WERI-Rb-1 (cell line): ENCODE results near the gene TENM3.

ENCODE experiments used
- DNase-seq: peaks from one replicate; pipeline ENCODE4 v3.0.0-alpha.2; 2020
- H3K27ac ChIP-seq: fragments of 250-450 bp; sonication (Bioruptor Pico); 2 replicates; pipeline ENCODE4 v1.5.1; 2020; ENCODE audit warnings: mild to moderate bottlenecking, moderate library complexity
- H3K27me3 ChIP-seq: fragments of 250-450 bp; sonication (Bioruptor Pico); 2 replicates; pipeline ENCODE4 v1.5.1; 2021; ENCODE audit warnings: mild to moderate bottlenecking, low read depth, moderate library complexity; ENCODE audit not compliant: insufficient read depth, severe bottlenecking
- H3K36me3 ChIP-seq: fragments of 250-450 bp; sonication (Bioruptor Pico); 2 replicates; pipeline ENCODE4 v1.5.1; 2020; ENCODE audit warnings: mild to moderate bottlenecking, moderate library complexity
- H3K4me3 ChIP-seq: 2 replicates; pipeline ENCODE4 v1.5.1; 2011; ENCODE audit warnings: low read depth, mild to moderate bottlenecking, control low read depth, low read length
- H3K9me3 ChIP-seq: fragments of 250-450 bp; sonication (Bioruptor Pico); 2 replicates; pipeline ENCODE4 v1.5.1; 2021; ENCODE audit warnings: mild to moderate bottlenecking, moderate library complexity; ENCODE audit not compliant: severe bottlenecking
- CTCF ChIP-seq: IDR thresholded peaks from 2 replicates; pipeline ENCODE4 v1.5.1; 2011; ENCODE audit warnings: low read depth, mild to moderate bottlenecking, control low read depth, inconsistent platforms, low read length

The TENM3 gene

GRCh38 chr4:182434720-182435119, 191.5 kb downstream of the TENM3 start:
- no peaks in the 10 kb centered on the region for H3K9me3 ChIP-seq
- H3K36me3 ChIP-seq: no peaks in the 10 kb centered on the region
- no peaks in the 10 kb centered on the region for H3K27me3 ChIP-seq
- no peak overlapping the region for H3K4me3 ChIP-seq
- no peak for DNase-seq
- no peak overlapping the region for H3K27ac ChIP-seq
- no peak for TF ChIP-seq CTCF

GRCh38 chr4:182435401-182435800, 192.2 kb downstream of the TENM3 start:
- H3K9me3 ChIP-seq: no peaks in the 10 kb centered on the region
- no peaks in the 10 kb centered on the region for H3K36me3 ChIP-seq
- no peak for TF ChIP-seq CTCF
- DNase-seq: no peak
- H3K4me3 ChIP-seq: no peak overlapping the region
- H3K27ac ChIP-seq: no peak overlapping the region
- H3K27me3 ChIP-seq: no peaks in the 10 kb centered on the region

- no peak for DNase-seq
- TF ChIP-seq CTCF: peak; percentile 37; the same call in 1 of the 2 replicates
- H3K27ac ChIP-seq: no peak overlapping the region
- H3K9me3 ChIP-seq: no peaks in the 10 kb centered on the region
- no peaks in the 10 kb centered on the region for H3K36me3 ChIP-seq
- no peak overlapping the region for H3K4me3 ChIP-seq
- H3K27me3 ChIP-seq: peaks cover 2% of the 10 kb centered on the region
Observed at GRCh38 chr4:182443070-182443469, 199.9 kb downstream of the TENM3 start.

DNA sequence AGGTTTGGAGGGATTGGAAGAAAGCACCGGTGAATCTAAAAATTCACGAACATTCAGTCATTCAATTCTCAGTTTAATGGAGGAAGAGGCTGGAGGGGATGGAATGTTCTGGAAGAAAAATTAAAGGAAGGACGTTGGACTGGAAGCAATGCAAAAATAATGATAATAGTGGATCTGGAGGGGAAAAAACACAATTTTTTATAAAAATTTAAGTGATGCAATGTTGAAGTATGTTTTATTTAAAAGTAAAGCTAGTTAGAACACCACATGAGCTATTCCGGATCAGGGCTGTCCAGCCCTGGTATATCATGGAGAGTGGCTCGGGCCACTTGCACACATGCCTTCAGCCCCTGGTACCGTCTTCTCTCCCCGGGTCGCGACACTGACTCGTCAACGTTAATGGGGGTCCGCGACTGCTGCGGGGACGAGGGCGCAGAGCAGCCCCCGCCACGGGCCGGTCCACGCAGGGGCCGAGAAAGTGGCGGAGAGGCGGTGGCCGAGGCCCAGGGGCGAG, 204.6 kb downstream of the TENM3 start:
- H3K27me3 ChIP-seq: peaks cover 5% of the 10 kb centered on the region
- no peak overlapping the region for H3K27ac ChIP-seq
- TF ChIP-seq CTCF: no peak
- H3K36me3 ChIP-seq: no peaks in the 10 kb centered on the region
- no peaks in the 10 kb centered on the region for H3K9me3 ChIP-seq
- peak; percentile 18 for DNase-seq
- H3K4me3 ChIP-seq: peak overlapping the region; percentile 93

- Histone ChIP-seq H3K4me3 (peak overlapping the region; percentile 93), H3K27me3 (peaks cover 5% of the 10 kb centered on the region), H3K36me3 (no peaks in the 10 kb centered on the region), H3K27ac (no peak overlapping the region; the same call in 1 of the 2 replicates), H3K9me3 (no peaks in the 10 kb centered on the region)
- DNase-seq: peak; percentile 94
- no peak for TF ChIP-seq CTCF
Observed at GRCh38 chr4:182448281-182449151, 205.3 kb downstream of the TENM3 start.
